HG03378 (cell line): ENCODE results near the gene CMC2.

Experiments
- ATAC-seq: cut with Tn5 transposase; IDR thresholded peaks from one replicate; pipeline ENCODE4 v1.9.1; 2021; ENCODE audit warnings: mild to moderate bottlenecking, moderate library complexity; ENCODE audit not compliant: unreplicated experiment

Gene CMC2

GRCh38 chr16:80936410-80936809 is 70.3 kb downstream of the CMC2 start:
- ATAC-seq: no peak

- no peak for ATAC-seq
Observed at GRCh38 chr16:80935691-80936090, 71.0 kb downstream of the CMC2 start.

- no peak for ATAC-seq
Observed at GRCh38 chr16:80932708-80933095, 74.0 kb downstream of the CMC2 start.

GRCh38 chr16:80931801-80932707 is 74.6 kb downstream of the CMC2 start:
- ATAC-seq: no peak

- no peak for ATAC-seq
Observed at GRCh38 chr16:80924372-80924978, 82.2 kb downstream of the CMC2 start.

- ATAC-seq: no peak
Observed at GRCh38 chr16:80923356-80923755, 83.3 kb downstream of the CMC2 start.
